Hepatocyte (in vitro differentiated cells): ENCODE results near the gene LRRC31. TPM values are rescaled to one million over a fixed set of nuclear protein-coding genes. Genes with fewer than 3 reads are reported as not detected.

ENCODE experiments used
- DNase-seq: peaks from one replicate; pipeline ENCODE4 v3.0.0-alpha.2; 2016; ENCODE audit warnings: low spot score
- H2AFZ ChIP-seq: fragments of 200-600 bp; sonication (generic); 2 replicates; pipeline ENCODE4 v1.6.0; 2016; ENCODE audit warnings: antibody characterized with exemption, mild to moderate bottlenecking
- H3K27ac ChIP-seq: fragments of 200-600 bp; sonication (generic); 2 replicates; pipeline ENCODE4 v1.5.1; 2016; ENCODE audit warnings: mild to moderate bottlenecking
- H3K27me3 ChIP-seq: fragments of 200-600 bp; sonication (generic); 2 replicates; pipeline ENCODE4 v1.6.1; 2016
- H3K36me3 ChIP-seq: fragments of 200-600 bp; sonication (generic); replicated peaks from 2 replicates; pipeline ENCODE4 v1.5.1; 2016; ENCODE audit warnings: low read depth; ENCODE audit not compliant: insufficient read depth
- H3K4me1 ChIP-seq: fragments of 200-600 bp; sonication (generic); 2 replicates; pipeline ENCODE4 v1.5.1; 2016; ENCODE audit warnings: mild to moderate bottlenecking, moderate library complexity; ENCODE audit not compliant: insufficient read depth
- H3K4me2 ChIP-seq: fragments of 200-600 bp; sonication (generic); 2 replicates; pipeline ENCODE4 v1.6.0; 2016
- H3K4me3 ChIP-seq: fragments of 200-600 bp; sonication (generic); 2 replicates; pipeline ENCODE4 v1.5.1; 2016; ENCODE audit warnings: mild to moderate bottlenecking
- H3K79me2 ChIP-seq: fragments of 200-600 bp; sonication (generic); 2 replicates; pipeline ENCODE4 v1.6.0; 2017; ENCODE audit warnings: mild to moderate bottlenecking
- H3K9me2 ChIP-seq: fragments of 200-600 bp; sonication (generic); replicated peaks from 2 replicates; pipeline ENCODE4 v1.6.0; 2017; ENCODE audit warnings: mild to moderate bottlenecking; ENCODE audit not compliant: insufficient read depth
- H3K9me3 ChIP-seq: fragments of 200-600 bp; sonication (generic); 2 replicates; pipeline ENCODE4 v1.5.1; 2016; ENCODE audit warnings: low read depth, mild to moderate bottlenecking
- H4K20me1 ChIP-seq: fragments of 200-600 bp; sonication (generic); 2 replicates; pipeline ENCODE4 v1.6.0; 2016; ENCODE audit warnings: mild to moderate bottlenecking; ENCODE audit not compliant: insufficient read depth, poor library complexity, severe bottlenecking
- EZH2 ChIP-seq: fragments of 200-600 bp; sonication (generic); IDR thresholded peaks from 2 replicates; pipeline ENCODE4 v1.6.1; 2016; ENCODE audit warnings: antibody characterized with exemption, mild to moderate bottlenecking, borderline replicate concordance
- EZH2phosphoT487 ChIP-seq: fragments of 200-600 bp; sonication (generic); IDR thresholded peaks from one replicate; pipeline ENCODE4 v1.6.1; 2018; ENCODE audit warnings: antibody characterized with exemption, mild to moderate bottlenecking, low read depth, moderate library complexity; ENCODE audit not compliant: unreplicated experiment, severe bottlenecking
- WGBS: methylation state at CpG from one replicate; pipeline ENCODE4 v1.1.6; 2016; ENCODE audit warnings: low lambda C conversion rate; ENCODE audit errors: missing lambda C conversion rate; 5-methylcytosine and 5-hydroxymethylcytosine counted together
- polyA plus RNA-seq: library from polyadenylated mRNA; unstranded; fragments of >200 nt; fragmentation: Nextera tagmentation; extraction: Ambion mirVana; gene quantifications from 2 replicates; pipeline ENCODE4 v1.2.1, GENCODE V29; 2016
- total RNA-seq: library from RNA; depleted of rRNA; stranded (reverse); fragments of >200 nt; gene quantifications from 2 replicates; pipeline ENCODE4 v1.2.3, GENCODE V29; 2014
- TF ChIP-seq, protein P1 (sequence below): fragments of 200-600 bp; sonication (generic); IDR thresholded peaks from 2 replicates; pipeline ENCODE4 v1.5.1; 2016; ENCODE audit warnings: antibody characterized with exemption, mild to moderate bottlenecking; ENCODE audit not compliant: poor library complexity

LRRC31 gene
- total and polyA plus RNA-seq, 2 experiments from 2014 or later: 1.4 to 6.1 TPM

GRCh38 chr3:169911272-169911671 is 41.5 kb upstream of the LRRC31 start, which contains the start of gene SAMD7:
Gene SAMD7 (plus strand): TSS chr3:169911572. CDS start chr3:169919499, 7,927 bp downstream.
- no peak for DNase-seq
- no peaks in the 10 kb centered on the region for H4K20me1 ChIP-seq
- WGBS: 96% methylated on average over 1 of the region's 1 CpG

DNA sequence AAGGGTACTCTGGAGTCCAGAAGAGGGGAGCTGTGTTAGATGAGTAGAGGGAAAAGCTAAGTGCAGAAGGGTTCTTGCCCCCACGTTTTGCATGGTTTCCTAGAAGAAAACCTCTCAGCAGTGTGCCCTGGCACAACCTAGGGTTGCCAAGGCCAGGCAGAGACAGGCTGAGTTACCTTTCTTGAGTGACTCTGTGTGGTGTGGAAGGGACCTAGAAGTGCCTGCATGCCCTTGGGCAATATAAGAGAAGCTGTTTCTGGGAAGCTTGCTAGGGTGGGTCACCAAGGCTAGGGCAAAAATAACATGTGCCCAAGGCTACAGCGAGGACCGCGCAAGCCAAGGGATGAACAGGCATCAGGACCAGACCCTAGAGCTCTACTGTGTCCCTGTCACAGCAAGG is 38.2 kb upstream of the LRRC31 start:
- Histone ChIP-seq H3K79me2 (no peaks in the 10 kb centered on the region), H4K20me1 (no peaks in the 10 kb centered on the region), H2AFZ (no peak overlapping the region), H3K36me3 (no peaks in the 10 kb centered on the region), H3K4me3 (no peak overlapping the region), H3K9me2 (no peaks in the 10 kb centered on the region), H3K9me3 (no peaks in the 10 kb centered on the region), H3K4me1 (no peaks in the 10 kb centered on the region), H3K27ac (no peak overlapping the region), H3K4me2 (no peak overlapping the region), H3K27me3 (no peaks in the 10 kb centered on the region)
- 83% methylated on average over 4 of the region's 4 CpGs for WGBS
- TF ChIP-seq, protein P1, sequence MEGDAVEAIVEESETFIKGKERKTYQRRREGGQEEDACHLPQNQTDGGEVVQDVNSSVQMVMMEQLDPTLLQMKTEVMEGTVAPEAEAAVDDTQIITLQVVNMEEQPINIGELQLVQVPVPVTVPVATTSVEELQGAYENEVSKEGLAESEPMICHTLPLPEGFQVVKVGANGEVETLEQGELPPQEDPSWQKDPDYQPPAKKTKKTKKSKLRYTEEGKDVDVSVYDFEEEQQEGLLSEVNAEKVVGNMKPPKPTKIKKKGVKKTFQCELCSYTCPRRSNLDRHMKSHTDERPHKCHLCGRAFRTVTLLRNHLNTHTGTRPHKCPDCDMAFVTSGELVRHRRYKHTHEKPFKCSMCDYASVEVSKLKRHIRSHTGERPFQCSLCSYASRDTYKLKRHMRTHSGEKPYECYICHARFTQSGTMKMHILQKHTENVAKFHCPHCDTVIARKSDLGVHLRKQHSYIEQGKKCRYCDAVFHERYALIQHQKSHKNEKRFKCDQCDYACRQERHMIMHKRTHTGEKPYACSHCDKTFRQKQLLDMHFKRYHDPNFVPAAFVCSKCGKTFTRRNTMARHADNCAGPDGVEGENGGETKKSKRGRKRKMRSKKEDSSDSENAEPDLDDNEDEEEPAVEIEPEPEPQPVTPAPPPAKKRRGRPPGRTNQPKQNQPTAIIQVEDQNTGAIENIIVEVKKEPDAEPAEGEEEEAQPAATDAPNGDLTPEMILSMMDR: no peak
- TF ChIP-seq EZH2phosphoT487: no peak
- no peak for TF ChIP-seq EZH2
- DNase-seq: no peak

More at GRCh38 chr3:169911272-169911671, 41.5 kb upstream of the LRRC31 start, which contains the start of gene SAMD7:
- Histone ChIP-seq H3K4me1 (no peaks in the 10 kb centered on the region), H3K27me3 (no peaks in the 10 kb centered on the region), H3K36me3 (no peaks in the 10 kb centered on the region), H3K27ac (no peak within 1 kb of the TSS), H3K9me2 (no peaks in the 10 kb centered on the region), H2AFZ (no peak within 1 kb of the TSS), H3K79me2 (no peaks in the 10 kb centered on the region), H3K9me3 (no peaks in the 10 kb centered on the region), H3K4me3 (no peak within 1 kb of the TSS), H3K4me2 (no peak within 1 kb of the TSS)
- TF ChIP-seq EZH2phosphoT487 (no peak), EZH2 (no peak)
- TF ChIP-seq, protein P1: no peak

- Histone ChIP-seq H3K27me3 (no peaks in the 10 kb centered on the region), H3K4me3 (no peak overlapping the region), H3K4me2 (no peak overlapping the region), H3K27ac (no peak overlapping the region), H3K36me3 (no peaks in the 10 kb centered on the region), H3K9me2 (no peaks in the 10 kb centered on the region), H3K79me2 (no peaks in the 10 kb centered on the region), H2AFZ (no peak overlapping the region), H3K9me3 (no peaks in the 10 kb centered on the region), H3K4me1 (no peaks in the 10 kb centered on the region), H4K20me1 (no peaks in the 10 kb centered on the region)
- DNase-seq: no peak
- TF ChIP-seq EZH2phosphoT487: no peak
- no peak for TF ChIP-seq EZH2
- TF ChIP-seq, protein P1: no peak
Measured at GRCh38 chr3:169907476-169907875, 37.7 kb upstream of the LRRC31 start.

DNA sequence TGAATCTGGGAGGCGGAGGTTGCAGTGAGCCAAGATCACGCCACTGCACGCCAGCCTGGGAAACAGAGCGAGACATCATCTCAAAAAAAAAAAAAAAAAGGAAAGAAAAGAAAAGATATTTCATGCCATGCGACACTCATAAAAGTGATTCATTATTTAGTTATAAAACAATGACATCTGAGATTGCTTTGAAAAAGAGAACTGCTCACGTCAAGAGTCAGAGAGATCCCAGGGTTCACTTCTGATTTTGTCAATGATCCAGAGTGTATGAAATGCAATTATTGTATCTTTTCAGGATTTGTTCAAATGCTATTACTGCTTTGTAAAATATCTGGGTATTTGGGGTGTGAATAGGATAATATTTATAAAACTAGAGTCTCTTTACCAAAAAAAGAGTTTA is 35.7 kb upstream of the LRRC31 start:
- H3K4me3 ChIP-seq: no peak overlapping the region
- no peak overlapping the region for H2AFZ ChIP-seq
- no peak overlapping the region for H3K4me2 ChIP-seq
- H3K9me3 ChIP-seq: no peaks in the 10 kb centered on the region
- H3K79me2 ChIP-seq: no peaks in the 10 kb centered on the region
- no peak for DNase-seq
- no peaks in the 10 kb centered on the region for H3K9me2 ChIP-seq
- no peaks in the 10 kb centered on the region for H3K27me3 ChIP-seq
- no peak overlapping the region for H3K27ac ChIP-seq
- no peaks in the 10 kb centered on the region for H4K20me1 ChIP-seq
- 83% methylated on average over 6 of the region's 6 CpGs for WGBS
- TF ChIP-seq, protein P1: no peak
- TF ChIP-seq EZH2phosphoT487 (no peak), EZH2 (no peak)
- H3K36me3 ChIP-seq: no peaks in the 10 kb centered on the region
- no peaks in the 10 kb centered on the region for H3K4me1 ChIP-seq
